T-cell (primary cell): ENCODE results near the gene WSCD1. TPM values are rescaled to one million over a fixed set of nuclear protein-coding genes. Genes with fewer than 3 reads are reported as not detected.

ENCODE experiments used
- ATAC-seq, 4 experiments: fragments of 200-7000 bp in 3 of 4; fragments of 150-1000 bp in 1 of 4; cut with Tn5 transposase; replicated peaks in 1 of 4; 1 replicate in 3 of 4; 2 replicates in 1 of 4; pipeline ENCODE4 v1.10.0; 2021; ENCODE audit warnings: moderate library complexity in 3 of 4, mild to moderate bottlenecking in 2 of 4, moderate number of reproducible peaks in 1 of 4
- CTCF ChIA-PET, 2 donors: fragments of 300-600 bp; sonication (Branson Sonifier 250); formaldehyde crosslinking; loops; one replicate each; lab custom pipeline; 2022; ENCODE audit warnings: antibody characterized with exemption in 2 of 2; lab: Charles Lee
- POLR2A ChIA-PET, 2 donors: fragments of 300-600 bp; sonication (Branson Sonifier 250); formaldehyde crosslinking; loops; one replicate each; lab custom pipeline; 2022; ENCODE audit warnings: antibody characterized with exemption in 2 of 2; lab: Charles Lee
- DNase-seq, 35 experiments: peaks; one replicate each; pipeline versions ENCODE4 v3.0.0 to v3.0.0-alpha.2; 2013 to 2023
- H3K27ac ChIP-seq: one replicate; pipeline ENCODE4 v1.5.1; 2013; ENCODE audit warnings: low read length
- H3K27me3 ChIP-seq, 2 experiments: replicated peaks in 1 of 2; 1 replicate in 1 of 2; 2 replicates in 1 of 2; pipeline versions ENCODE4 v1.6.1 to v1.7.0; 2013; ENCODE audit warnings: low read length in 1 of 2, mixed read lengths in 1 of 2; ENCODE audit not compliant: control insufficient read depth in 2 of 2, insufficient read depth in 2 of 2; ENCODE audit errors: extremely low read depth in 1 of 2
- H3K36me3 ChIP-seq, 2 donors: 1 replicate in 1 of 2; 2 replicates in 1 of 2; pipeline versions ENCODE4 v1.6.1 to v1.7.0; 2013; ENCODE audit warnings: low read length in 1 of 2; ENCODE audit not compliant: control insufficient read depth in 2 of 2, insufficient read depth in 1 of 2; ENCODE audit errors: extremely low read depth in 1 of 2
- H3K4me1 ChIP-seq, 2 experiments: 1 replicate in 1 of 2; 2 replicates in 1 of 2; pipeline versions ENCODE4 v1.6.1 to v1.7.0; 2013; ENCODE audit warnings: low read length in 2 of 2, mixed read lengths in 1 of 2; ENCODE audit not compliant: insufficient read depth in 2 of 2, control insufficient read depth in 1 of 2; ENCODE audit errors: extremely low read depth in 1 of 2
- H3K4me3 ChIP-seq, 2 donors: 1 replicate in 1 of 2; 2 replicates in 1 of 2; pipeline versions ENCODE4 v1.5.1 to v1.7.0; 2013; ENCODE audit warnings: mild to moderate bottlenecking in 2 of 2, low read length in 1 of 2, moderate library complexity in 1 of 2; ENCODE audit not compliant: control insufficient read depth in 1 of 2; ENCODE audit errors: extremely low read depth in 1 of 2
- H3K9me3 ChIP-seq: 2 replicates; pipeline ENCODE4 v1.7.0; 2013
- H3K27ac Mint-ChIP-seq, 2 donors: one replicate each; pipeline ENCODE4 v1.8.0; 2020 to 2021; ENCODE audit warnings: mild to moderate bottlenecking in 2 of 2, mixed read lengths in 2 of 2
- H3K27me3 Mint-ChIP-seq, 2 donors: one replicate each; pipeline ENCODE4 v1.8.0; 2021 to 2022; ENCODE audit warnings: mixed read lengths in 2 of 2
- H3K36me3 Mint-ChIP-seq: one replicate; pipeline ENCODE4 v1.8.0; 2021; ENCODE audit warnings: mixed read lengths
- H3K4me1 Mint-ChIP-seq, 3 donors: one replicate each; pipeline ENCODE4 v1.8.0; 2020 to 2022; ENCODE audit warnings: mixed read lengths in 3 of 3, mild to moderate bottlenecking in 1 of 3
- H3K4me3 Mint-ChIP-seq, 3 donors: one replicate each; pipeline ENCODE4 v1.8.0; 2020 to 2022; ENCODE audit warnings: mild to moderate bottlenecking in 3 of 3, mixed read lengths in 3 of 3, moderate library complexity in 3 of 3
- H3K9me3 Mint-ChIP-seq, 3 donors: one replicate each; pipeline ENCODE4 v1.8.0; 2020 to 2022; ENCODE audit warnings: mixed read lengths in 3 of 3
- WGBS: methylation state at CpG from one replicate; pipeline ENCODE4 v1.1.5; 2013; ENCODE audit warnings: missing lambda C conversion rate; ENCODE audit not compliant: insufficient coverage; 5-methylcytosine and 5-hydroxymethylcytosine counted together
- total RNA-seq, 35 experiments: library from RNA in 6 of 35; stranded (reverse) in 6 of 35; fragments of 120-200 nt in 1 of 35; gene quantifications; one replicate each; pipeline versions ENCODE4 v1.2.1 to v1.2.4 and lab custom pipeline; 2013 to 2026

WSCD1 gene
- total RNA-seq, 5 donors from 2014 or later (not counting 1 experiment from before 2014, with no cell fraction given) = 0.09 to 0.58 (median 0.27) TPM; not detected in 1

DNA sequence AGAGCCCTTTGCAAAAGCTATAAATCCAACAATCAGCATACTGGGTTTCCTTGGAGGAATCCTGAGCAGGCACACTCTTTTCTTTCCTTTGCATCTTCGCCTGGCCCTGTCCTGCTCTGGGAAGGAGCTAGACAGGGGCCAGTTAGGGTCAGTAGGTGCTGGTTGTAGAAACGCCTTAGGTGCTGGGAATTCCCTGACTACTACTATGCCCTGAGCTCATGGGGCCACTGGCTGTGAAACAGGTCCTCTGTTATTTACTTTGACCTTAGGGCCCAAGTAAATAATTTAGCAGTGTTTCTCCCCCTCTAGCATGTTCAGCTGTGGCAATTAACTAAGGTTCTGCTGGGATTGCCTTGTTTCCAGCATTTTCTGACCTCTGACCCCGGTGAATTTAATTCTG is 15.8 kb upstream of the WSCD1 start:
- Histone ChIP-seq H3K27me3 (peaks cover 0 to 24% of the 10 kb centered on the region in 2 experiments), H3K27ac (no peak overlapping the region), H3K4me1 (no peaks in the 10 kb centered on the region), H3K4me3 (no peak overlapping the region), H3K9me3 (no peaks in the 10 kb centered on the region), H3K36me3 (no peaks in the 10 kb centered on the region)
- Mint-ChIP-seq H3K27me3 (peaks cover 30 to 40% of the 10 kb centered on the region in 2 donors), H3K9me3 (no peaks in the 10 kb centered on the region), H3K4me3 (no peak overlapping the region), H3K27ac (no peak overlapping the region), H3K4me1 (no peaks in the 10 kb centered on the region), H3K36me3 (no peaks in the 10 kb centered on the region)
- CTCF ChIA-PET = interaction anchor here in 1 of 2 donors (0.6 kb wide), 1 partner anchor 223 kb away, joined by 3 read pairs; no protein-coding TSS in a partner anchor
- 100% methylated on average over 1 of the region's 3 CpGs for WGBS
- POLR2A ChIA-PET = no interaction called here
- no peak for DNase-seq
- no peak for ATAC-seq

DNA sequence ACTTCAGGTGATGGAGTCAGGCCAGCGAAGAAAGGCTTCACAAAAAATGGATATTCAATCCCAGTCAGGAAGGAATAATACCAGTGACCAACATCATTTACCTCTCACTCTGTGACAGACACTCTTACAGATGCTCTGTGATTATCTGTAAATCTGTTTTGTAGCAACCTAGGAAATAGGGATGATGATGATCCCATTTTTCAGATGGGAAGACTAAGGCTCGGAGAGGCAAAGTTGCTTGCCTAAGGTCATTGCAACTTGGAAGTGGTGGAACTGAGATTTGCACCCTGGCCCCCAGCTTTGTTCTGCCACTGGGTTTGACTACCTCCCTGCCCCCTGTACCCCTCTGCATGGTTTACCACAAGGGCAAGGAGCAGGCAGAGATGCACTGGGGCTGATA is 14.1 kb upstream of the WSCD1 start:
- H3K9me3 ChIP-seq = no peaks in the 10 kb centered on the region
- H3K4me3 ChIP-seq = no peak overlapping the region
- ATAC-seq = no peak
- Mint-ChIP-seq H3K4me3 (no peak overlapping the region), H3K27me3 (peaks cover 38 to 48% of the 10 kb centered on the region in 2 donors), H3K36me3 (no peaks in the 10 kb centered on the region), H3K9me3 (no peaks in the 10 kb centered on the region), H3K4me1 (no peaks in the 10 kb centered on the region), H3K27ac (no peak overlapping the region)
- ChIA-PET CTCF (no interaction called here), POLR2A (no interaction called here)
- H3K27me3 ChIP-seq = peaks cover 0 to 29% of the 10 kb centered on the region in 2 experiments
- H3K36me3 ChIP-seq = no peaks in the 10 kb centered on the region
- 74% methylated on average over 2 of the region's 2 CpGs for WGBS
- H3K4me1 ChIP-seq = no peaks in the 10 kb centered on the region
- DNase-seq = no peak
- H3K27ac ChIP-seq = no peak overlapping the region

DNA sequence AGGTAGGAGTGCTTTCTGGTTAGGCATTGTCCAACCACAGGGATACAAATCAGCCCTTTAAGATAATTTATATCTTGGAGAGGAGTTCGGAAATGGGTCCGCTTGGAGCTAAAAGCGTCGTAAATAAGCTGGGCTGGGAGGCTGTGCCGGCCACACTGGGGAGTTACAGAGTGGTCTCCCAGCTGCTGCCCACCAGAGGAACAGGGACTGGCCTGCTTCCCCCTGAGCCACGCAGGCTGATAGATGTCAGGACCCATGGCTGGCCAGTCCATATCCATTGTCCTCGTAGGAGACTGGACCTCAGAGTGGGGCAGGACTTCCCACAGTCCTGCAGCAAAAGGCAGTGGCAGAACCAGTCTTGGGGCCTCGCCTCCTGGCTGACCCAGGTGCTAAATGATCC is 12.6 kb upstream of the WSCD1 start:
- Mint-ChIP-seq H3K36me3 (no peaks in the 10 kb centered on the region), H3K27ac (no peak overlapping the region), H3K27me3 (peaks cover 44 to 52% of the 10 kb centered on the region in 2 donors), H3K4me1 (no peaks in the 10 kb centered on the region), H3K9me3 (no peaks in the 10 kb centered on the region), H3K4me3 (no peak overlapping the region)
- Histone ChIP-seq H3K36me3 (no peaks in the 10 kb centered on the region), H3K27ac (no peak overlapping the region), H3K9me3 (no peaks in the 10 kb centered on the region), H3K4me3 (no peak overlapping the region), H3K27me3 (peaks cover 0 to 34% of the 10 kb centered on the region in 2 experiments), H3K4me1 (no peaks in the 10 kb centered on the region)
- ATAC-seq (no peak), DNase-seq (no peak)
- POLR2A ChIA-PET = no interaction called here
- 73% methylated on average over 7 of the region's 8 CpGs for WGBS
- CTCF ChIA-PET = no interaction called here

DNA sequence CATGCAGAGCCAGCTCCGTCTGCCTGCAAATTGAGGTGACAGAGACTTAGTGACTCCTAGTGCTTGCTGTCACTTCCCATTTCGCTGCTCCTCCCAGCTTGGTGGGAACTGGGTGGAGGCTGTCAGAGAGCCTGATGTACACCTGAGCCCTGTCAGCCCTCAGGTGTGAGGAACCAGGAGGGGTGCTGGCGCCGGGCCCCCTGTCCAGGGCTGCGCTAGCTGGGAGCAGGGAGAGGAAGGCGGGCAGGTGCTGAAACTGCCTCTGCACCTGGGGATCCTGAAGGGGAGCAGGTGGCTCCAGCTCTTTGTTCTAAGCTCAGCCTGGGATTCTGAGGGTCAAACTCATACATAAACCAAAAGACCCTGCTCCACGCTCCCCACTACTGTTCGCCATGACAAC is 10.8 kb upstream of the WSCD1 start:
- no peak overlapping the region for H3K27ac Mint-ChIP-seq
- no peaks in the 10 kb centered on the region for H3K36me3 Mint-ChIP-seq
- H3K4me1 Mint-ChIP-seq = no peaks in the 10 kb centered on the region
- no peaks in the 10 kb centered on the region for H3K9me3 Mint-ChIP-seq
- H3K27me3 Mint-ChIP-seq = peaks cover 54 to 58% of the 10 kb centered on the region in 2 donors
- Histone ChIP-seq H3K4me1 (no peaks in the 10 kb centered on the region), H3K27me3 (peaks cover 0 to 30% of the 10 kb centered on the region in 2 experiments), H3K36me3 (no peaks in the 10 kb centered on the region), H3K4me3 (no peak overlapping the region), H3K27ac (no peak overlapping the region), H3K9me3 (no peaks in the 10 kb centered on the region)
- ChIA-PET POLR2A (interaction anchor here in 1 of 2 donors (0.7 kb wide), 1 partner anchor 427 kb away, joined by 3 read pairs; no protein-coding TSS in a partner anchor), CTCF (no interaction called here)
- 72% methylated on average over 5 of the region's 8 CpGs for WGBS
- ATAC-seq (no peak), DNase-seq (no peak)
- no peak overlapping the region for H3K4me3 Mint-ChIP-seq

DNA sequence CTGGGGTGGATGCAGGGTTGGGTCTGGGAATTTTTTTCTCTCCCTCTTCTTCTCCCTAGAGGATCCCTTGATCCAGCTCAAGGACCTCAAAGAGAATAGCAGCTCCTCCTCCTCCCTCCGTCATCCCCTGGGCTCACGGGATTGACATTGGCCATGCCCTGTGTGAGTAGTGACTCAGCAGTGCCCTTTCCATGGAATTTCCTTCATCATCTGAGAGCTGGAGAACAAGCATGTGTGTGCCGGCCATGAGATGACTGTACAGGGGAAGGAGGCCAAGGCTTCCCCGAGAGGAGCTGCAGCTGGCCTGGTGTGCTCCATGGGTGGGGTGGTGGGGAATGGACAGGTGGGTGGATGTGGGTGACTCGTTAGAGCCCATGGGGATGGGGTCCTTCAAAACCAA is 8.9 kb upstream of the WSCD1 start:
- H3K9me3 Mint-ChIP-seq = no peaks in the 10 kb centered on the region
- peaks cover 50 to 57% of the 10 kb centered on the region in 2 donors for H3K27me3 Mint-ChIP-seq

DNA sequence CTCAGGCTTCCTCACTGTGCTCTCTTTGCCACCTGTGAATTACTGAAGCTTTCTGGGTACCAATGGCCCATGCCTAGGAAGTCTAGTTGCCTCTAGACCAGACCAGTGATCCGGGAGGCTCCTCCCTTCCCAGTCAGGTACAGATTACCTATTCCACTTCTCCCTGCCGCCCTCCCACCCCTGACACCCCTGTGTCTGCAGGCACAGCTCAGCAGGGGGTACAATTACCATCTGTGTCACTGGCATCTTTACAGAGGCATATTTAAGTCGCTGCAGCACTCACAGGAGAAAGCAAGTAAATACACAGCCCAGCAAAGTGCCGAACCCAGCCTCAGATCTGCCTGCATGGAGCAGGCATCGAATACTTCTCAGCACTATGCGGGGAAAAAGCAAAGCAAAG is 5.3 kb upstream of the WSCD1 start:
- Histone ChIP-seq H3K9me3 (no peaks in the 10 kb centered on the region), H3K27me3 (peaks cover 9 to 47% of the 10 kb centered on the region in 2 experiments), H3K36me3 (no peaks in the 10 kb centered on the region), H3K27ac (no peak overlapping the region), H3K4me3 (no peak overlapping the region), H3K4me1 (peaks cover 0 to 3% of the 10 kb centered on the region in 2 experiments)
- CTCF ChIA-PET = no interaction called here
- H3K27me3 Mint-ChIP-seq = peaks cover 69 to 77% of the 10 kb centered on the region in 2 donors
- peaks cover 9 to 12% (median 11%) of the 10 kb centered on the region in 3 donors for H3K4me1 Mint-ChIP-seq
- H3K27ac Mint-ChIP-seq = no peak overlapping the region
- no peaks in the 10 kb centered on the region for H3K9me3 Mint-ChIP-seq
- H3K36me3 Mint-ChIP-seq = no peaks in the 10 kb centered on the region
- H3K4me3 Mint-ChIP-seq = no peak overlapping the region
- ATAC-seq = no peak
- WGBS = 57% methylated on average over 6 of the region's 6 CpGs
- no peak for DNase-seq
- POLR2A ChIA-PET = no interaction called here

More for the DNA sequence above, 8.9 kb upstream of the WSCD1 start:
- DNase-seq = no peak
- H3K36me3 Mint-ChIP-seq = no peaks in the 10 kb centered on the region
- Histone ChIP-seq H3K9me3 (no peaks in the 10 kb centered on the region), H3K4me3 (no peak overlapping the region), H3K27me3 (peaks cover 0 to 36% of the 10 kb centered on the region in 2 experiments), H3K4me1 (no peaks in the 10 kb centered on the region), H3K36me3 (no peaks in the 10 kb centered on the region), H3K27ac (no peak overlapping the region)
- H3K27ac Mint-ChIP-seq = no peak overlapping the region
- POLR2A ChIA-PET = no interaction called here
- no peaks in the 10 kb centered on the region for H3K4me1 Mint-ChIP-seq
- ATAC-seq = no peak
- CTCF ChIA-PET = no interaction called here
- no peak overlapping the region for H3K4me3 Mint-ChIP-seq
- WGBS = 81% methylated on average over 2 of the region's 5 CpGs

DNA sequence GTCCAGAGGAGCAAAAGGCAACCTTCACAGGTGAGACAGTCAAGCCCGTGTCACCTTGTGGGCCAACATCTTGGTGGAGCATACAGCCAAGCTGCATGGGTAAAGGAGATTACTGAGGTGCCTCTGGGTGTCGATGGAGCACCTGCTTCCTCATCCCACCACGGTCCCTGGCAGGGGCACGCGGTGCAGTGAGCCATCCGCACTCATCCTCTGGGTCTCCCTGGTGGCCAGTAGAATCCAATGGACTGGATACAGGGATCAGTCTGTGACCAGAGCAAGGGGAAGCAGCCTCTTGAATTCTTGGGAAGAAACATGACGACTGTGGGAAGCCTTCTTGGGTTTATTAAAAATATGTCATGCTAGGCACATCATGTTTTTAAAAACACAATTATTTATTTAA is 4.8 kb upstream of the WSCD1 start:
- H3K27me3 ChIP-seq = peaks cover 9 to 48% of the 10 kb centered on the region in 2 experiments
- H3K36me3 ChIP-seq = no peaks in the 10 kb centered on the region
- H3K27me3 Mint-ChIP-seq = peaks cover 66 to 74% of the 10 kb centered on the region in 2 donors
- H3K9me3 ChIP-seq = no peaks in the 10 kb centered on the region
- H3K9me3 Mint-ChIP-seq = no peaks in the 10 kb centered on the region
- no peak overlapping the region for H3K27ac Mint-ChIP-seq
- no peak overlapping the region for H3K4me3 Mint-ChIP-seq
- ATAC-seq (no peak), DNase-seq (no peak)
- no peak overlapping the region for H3K4me3 ChIP-seq
- H3K4me1 Mint-ChIP-seq = peaks cover 11 to 14% (median 12%) of the 10 kb centered on the region in 3 donors
- WGBS = 77% methylated on average over 5 of the region's 7 CpGs
- CTCF ChIA-PET = no interaction called here
- no peak overlapping the region for H3K27ac ChIP-seq
- POLR2A ChIA-PET = no interaction called here
- H3K4me1 ChIP-seq = peaks cover 0 to 4% of the 10 kb centered on the region in 2 experiments
- H3K36me3 Mint-ChIP-seq = no peaks in the 10 kb centered on the region
